Measurements from ENCODE around the gene RPS18.
"Not testable (repeated sequence)": the region's sequence is repeated elsewhere in the genome, so short reads cannot be mapped to it uniquely, and the experiment has no call there.

The RPS18 gene

DNA sequence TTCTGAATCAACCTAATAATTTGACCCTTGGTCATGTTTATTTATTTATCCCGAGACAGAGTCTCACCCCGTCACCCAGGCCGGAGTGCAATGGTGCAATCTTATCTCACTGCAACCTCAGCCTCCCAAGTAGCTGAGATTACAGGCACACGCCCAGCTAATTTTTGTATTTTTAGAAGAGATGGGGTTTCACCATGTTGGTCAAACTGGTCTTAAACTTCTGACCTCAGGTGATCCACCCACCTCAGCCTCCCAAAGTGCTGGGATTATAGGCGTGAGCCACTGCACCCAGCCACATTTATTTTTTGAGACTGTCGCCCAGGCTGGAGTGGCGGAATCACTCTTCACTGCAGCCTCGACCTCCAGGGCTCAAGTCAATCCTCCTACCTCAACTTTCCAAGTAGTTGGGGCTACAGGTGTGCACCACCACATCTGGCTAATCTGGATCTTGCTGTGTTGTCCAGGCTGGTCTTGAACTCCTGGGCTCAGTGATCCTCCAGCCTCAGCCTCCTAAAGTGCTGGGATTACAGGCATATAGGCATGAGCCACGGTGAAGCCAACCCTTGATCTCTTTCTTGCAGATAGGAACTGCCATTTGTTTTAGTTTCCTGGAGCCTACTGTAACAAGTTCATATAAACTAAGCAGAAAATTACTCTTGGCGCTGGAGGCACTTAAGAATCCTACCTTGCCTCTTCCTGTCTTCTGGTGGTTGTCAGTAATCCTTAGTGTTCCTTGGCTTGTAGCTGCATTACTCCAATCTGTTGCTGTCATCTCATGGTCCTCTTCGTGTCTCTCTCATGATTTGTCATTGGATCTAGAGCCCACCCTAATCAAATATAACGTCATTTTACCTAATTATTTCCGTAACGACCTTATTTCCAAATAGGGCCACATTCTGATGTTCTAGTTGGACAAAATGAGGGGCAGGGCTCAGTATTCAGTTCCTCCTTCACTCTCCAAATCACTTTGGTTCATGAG lies 2.3 kb downstream of the RPS18 start:
- DNase-seq (ENCODE audit: insufficient read length) = no peak
- no peak for TF ChIP-seq TAF1 (IDR thresholded peaks at IDR 0.05; ENCODE audit: borderline replicate concordance, low read depth, low read length)
- peak; percentile 18 for TF ChIP-seq POLR2AphosphoS5 (IDR thresholded peaks at IDR 0.05; ENCODE audit: low read depth, low read length)
- TF ChIP-seq POLR2A (IDR thresholded peaks at IDR 0.05; ENCODE audit: low read depth, low read length) = peak; percentile 69
- FAIRE-seq = no peak

GRCh38 chr6:33275795-33276580 lies 4.1 kb downstream of the RPS18 start:
- TF ChIP-seq POLR2A (IDR thresholded peaks at IDR 0.05; ENCODE audit: low read depth, low read length) = peak; percentile 34; the same call in 1 of the 2 replicates

GRCh38 chr6:33276581-33276863 lies 4.6 kb downstream of the RPS18 start:
- DNase-seq (ENCODE audit: insufficient read length) (no peak), FAIRE-seq (no peak)
- TF ChIP-seq TAF1 (IDR thresholded peaks at IDR 0.05; ENCODE audit: borderline replicate concordance, low read depth, low read length) (no peak), POLR2A (IDR thresholded peaks at IDR 0.05; ENCODE audit: low read depth, low read length) (no peak), POLR2AphosphoS5 (IDR thresholded peaks at IDR 0.05; ENCODE audit: low read depth, low read length) (no peak)

More at GRCh38 chr6:33275795-33276580, 4.1 kb downstream of the RPS18 start:
- not testable (repeated sequence) for FAIRE-seq; DNase-seq (ENCODE audit: insufficient read length)

GRCh38 chr6:33276864-33277662 lies 5.2 kb downstream of the RPS18 start, which contains the start of gene B3GALT4:
Gene B3GALT4, plus strand, starts transcription at chr6:33277123. Its CDS starts 297 bp downstream, at chr6:33277420.
- peak; percentile 90 for FAIRE-seq
- DNase-seq (ENCODE audit: insufficient read length) = peak; percentile 84

GRCh38 chr6:33277663-33278391 lies 6.0 kb downstream of the RPS18 start:
- peak; percentile 66 for DNase-seq (ENCODE audit: insufficient read length)
- FAIRE-seq = peak; percentile 70
- no peak for TF ChIP-seq TAF1 (IDR thresholded peaks at IDR 0.05; ENCODE audit: borderline replicate concordance, low read depth, low read length)
- TF ChIP-seq POLR2AphosphoS5 (IDR thresholded peaks at IDR 0.05; ENCODE audit: low read depth, low read length) = peak; percentile 69; the same call in 1 of the 2 replicates
- TF ChIP-seq POLR2A (IDR thresholded peaks at IDR 0.05; ENCODE audit: low read depth, low read length) = no peak; the same call in 1 of the 2 replicates

More at GRCh38 chr6:33276864-33277662, 5.2 kb downstream of the RPS18 start, which contains the start of gene B3GALT4:
- TF ChIP-seq POLR2A (IDR thresholded peaks at IDR 0.05; ENCODE audit: low read depth, low read length) = peak; percentile 96
- TF ChIP-seq TAF1 (IDR thresholded peaks at IDR 0.05; ENCODE audit: borderline replicate concordance, low read depth, low read length) = peak; percentile 34; the same call in 1 of the 2 replicates
- peak; percentile 99 for TF ChIP-seq POLR2AphosphoS5 (IDR thresholded peaks at IDR 0.05; ENCODE audit: low read depth, low read length)

- no peak for DNase-seq (ENCODE audit: insufficient read length)
- TF ChIP-seq POLR2AphosphoS5 (IDR thresholded peaks at IDR 0.05; ENCODE audit: low read depth, low read length) = no peak
- no peak for TF ChIP-seq TAF1 (IDR thresholded peaks at IDR 0.05; ENCODE audit: borderline replicate concordance, low read depth, low read length)
- no peak for TF ChIP-seq POLR2A (IDR thresholded peaks at IDR 0.05; ENCODE audit: low read depth, low read length)
- no peak for FAIRE-seq
These were observed 6.5 kb downstream of the RPS18 start for GRCh38 chr6:33278392-33278741.

DNA sequence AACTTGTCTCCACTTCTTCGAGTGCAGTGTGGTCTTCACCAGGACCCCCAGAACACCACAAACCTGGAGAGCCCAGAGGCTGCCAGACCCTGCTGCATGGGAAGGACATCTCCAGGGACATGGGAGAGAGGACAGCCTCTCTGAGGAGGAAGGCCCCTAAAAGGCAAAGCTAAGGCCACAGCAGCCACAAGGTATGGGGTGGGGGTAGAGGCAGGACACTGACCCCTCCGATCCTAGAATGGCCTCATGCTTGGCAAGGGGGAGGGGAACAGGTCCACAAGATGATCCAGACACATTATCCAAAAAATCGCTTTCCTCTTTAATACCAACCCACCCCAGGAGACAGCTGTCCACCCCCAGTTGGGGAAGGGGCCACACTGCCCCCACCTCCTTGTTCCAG lies 6.9 kb downstream of the RPS18 start:
- FAIRE-seq = no peak
- DNase-seq (ENCODE audit: insufficient read length) = no peak

DNA sequence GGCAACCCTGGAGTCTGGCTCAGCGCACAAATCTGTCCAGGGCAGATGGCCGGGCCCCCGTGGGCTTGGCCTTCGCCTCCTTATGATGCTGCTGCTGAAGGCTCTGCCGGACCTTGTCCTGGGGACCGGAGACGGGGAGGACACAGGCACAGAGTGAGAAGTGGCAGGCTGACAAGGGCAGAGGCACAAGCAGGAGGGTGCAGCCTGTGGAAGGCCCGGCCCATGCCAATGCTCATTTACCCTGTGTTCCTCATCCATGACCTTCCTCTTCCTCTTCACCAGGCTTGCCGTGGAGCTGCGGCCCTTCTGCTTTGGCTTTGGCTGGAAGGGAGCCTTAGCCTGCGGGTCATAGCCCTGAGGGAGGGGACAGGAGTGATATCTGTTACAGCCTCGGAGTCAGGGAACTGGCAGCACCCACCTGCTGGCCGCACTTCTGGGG lies 7.4 kb downstream of the RPS18 start:
- DNase-seq (ENCODE audit: insufficient read length) = no peak
- no peak for FAIRE-seq
- TF ChIP-seq TAF1 (IDR thresholded peaks at IDR 0.05; ENCODE audit: borderline replicate concordance, low read depth, low read length) (no peak), POLR2A (IDR thresholded peaks at IDR 0.05; ENCODE audit: low read depth, low read length) (peak; percentile 31; the same call in 1 of the 2 replicates), POLR2AphosphoS5 (IDR thresholded peaks at IDR 0.05; ENCODE audit: low read depth, low read length) (peak; percentile 39; the same call in 1 of the 2 replicates)

More for the DNA sequence above, 6.9 kb downstream of the RPS18 start:
- no peak for TF ChIP-seq POLR2AphosphoS5 (IDR thresholded peaks at IDR 0.05; ENCODE audit: low read depth, low read length)
- TF ChIP-seq TAF1 (IDR thresholded peaks at IDR 0.05; ENCODE audit: borderline replicate concordance, low read depth, low read length) = no peak
- TF ChIP-seq POLR2A (IDR thresholded peaks at IDR 0.05; ENCODE audit: low read depth, low read length) = no peak

GRCh38 chr6:33279971-33280511 lies 8.2 kb downstream of the RPS18 start:
- no peak for DNase-seq (ENCODE audit: insufficient read length)
- no peak for FAIRE-seq
- TF ChIP-seq TAF1 (IDR thresholded peaks at IDR 0.05; ENCODE audit: borderline replicate concordance, low read depth, low read length) (no peak), POLR2AphosphoS5 (IDR thresholded peaks at IDR 0.05; ENCODE audit: low read depth, low read length) (no peak; the same call in 1 of the 2 replicates), POLR2A (IDR thresholded peaks at IDR 0.05; ENCODE audit: low read depth, low read length) (no peak)

- TF ChIP-seq POLR2A (IDR thresholded peaks at IDR 0.05; ENCODE audit: low read depth, low read length) (no peak), TAF1 (IDR thresholded peaks at IDR 0.05; ENCODE audit: borderline replicate concordance, low read depth, low read length) (no peak), POLR2AphosphoS5 (IDR thresholded peaks at IDR 0.05; ENCODE audit: low read depth, low read length) (no peak)
- DNase-seq (ENCODE audit: insufficient read length) = no peak
- no peak for FAIRE-seq
These were observed 8.7 kb downstream of the RPS18 start for GRCh38 chr6:33280539-33280938.

DNA sequence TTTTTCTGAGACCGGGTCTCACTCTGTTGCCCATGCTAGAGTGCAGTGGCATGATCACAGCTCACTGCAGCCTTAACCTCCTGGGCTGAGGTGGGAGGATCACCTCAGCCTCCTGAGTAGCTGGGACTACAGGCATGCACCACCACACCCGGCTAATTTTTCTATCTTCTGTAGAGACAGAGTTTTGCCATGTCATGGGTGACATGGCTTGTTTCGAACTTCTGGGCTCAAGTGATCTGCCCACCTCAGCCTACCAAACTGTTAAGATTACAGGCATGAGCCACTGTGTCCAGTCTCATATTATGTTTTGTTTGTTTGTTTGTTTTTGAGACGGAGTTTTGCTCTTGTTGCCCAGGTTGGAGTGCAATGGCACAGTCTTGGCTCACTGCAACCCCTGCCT lies 13.3 kb downstream of the RPS18 start:
- not testable (repeated sequence) for FAIRE-seq; DNase-seq (ENCODE audit: insufficient read length)

All from GM12892 (cell line).